Middle frontal gyrus (tissue), 1 donor: ENCODE measurements around the gene TM7SF3.

ENCODE experiments used
- DNase-seq: peaks from one replicate; pipeline ENCODE4 v3.0.0-alpha.2; 2015; ENCODE audit warnings: low spot score; ENCODE audit errors: extremely low spot score

TM7SF3 gene

GRCh38 chr12:26935636-26936378, 78.4 kb downstream of the TM7SF3 start:
- DNase-seq = no peak

DNA sequence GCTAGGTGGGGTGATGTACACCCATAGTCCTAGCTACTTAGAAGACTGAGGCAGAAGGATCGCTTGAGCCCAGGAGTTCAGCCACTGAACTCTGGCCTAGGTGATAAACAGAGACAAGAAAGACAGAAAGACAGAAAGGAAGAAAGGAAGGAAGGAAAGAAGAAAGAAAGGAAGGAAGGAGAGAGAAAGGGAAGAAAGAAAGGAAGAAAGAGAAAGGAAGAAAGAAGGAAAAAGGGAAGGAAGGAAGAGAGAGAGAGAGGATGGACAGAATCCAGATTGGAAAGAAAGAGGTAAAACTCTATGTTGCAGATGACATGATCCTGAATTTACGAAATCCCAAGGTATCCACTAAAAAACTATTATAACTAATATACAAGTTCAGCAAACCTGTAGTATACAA, 84.6 kb downstream of the TM7SF3 start:
- no peak for DNase-seq

DNA sequence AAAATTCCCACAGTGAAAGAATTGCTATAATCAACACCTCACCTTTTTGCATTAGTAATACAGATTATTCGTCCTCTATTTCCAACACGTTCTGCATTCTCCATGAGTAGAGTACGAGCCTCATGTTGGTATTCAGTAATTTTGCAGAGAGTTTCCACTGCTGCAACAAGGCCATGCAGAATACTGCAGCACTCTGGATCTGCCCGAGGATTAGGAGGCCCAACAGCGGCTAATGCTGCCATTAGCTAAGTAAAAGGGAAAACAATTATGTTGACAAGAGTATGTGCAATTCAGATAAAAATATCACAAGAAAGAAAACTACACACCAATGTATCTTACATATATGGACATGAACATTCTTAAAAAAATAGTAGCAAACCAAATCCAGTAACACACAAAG, 85.5 kb downstream of the TM7SF3 start:
- DNase-seq = no peak
